Measurements from ENCODE around the gene SPAG8.

GRCh38 chr9:35806101-35806500, 6.0 kb downstream of the SPAG8 start:
- TF ChIP-seq CTCF (optimal IDR thresholded peaks at IDR 0.05 in 1 of 3, IDR thresholded peaks at IDR 0.05 in 1 of 3, conservative IDR thresholded peaks at IDR 0.05 in 1 of 3; ENCODE audit: extremely low read depth in 1 of 3, insufficient read depth in 2 of 3, low read length in 3 of 3): no peak
- no peak for TF ChIP-seq EZH2 (IDR thresholded peaks at IDR 0.05; ENCODE audit: low read length)

All from keratinocyte (primary cell).